Breast epithelium (tissue), 4 donors: Measurements from ENCODE around the gene CD99L2. TPM values are rescaled to one million over a fixed set of nuclear protein-coding genes. Genes with fewer than 3 reads are reported as not detected.

Experiments used
- DNase-seq, 2 donors: peaks; one replicate each; pipeline ENCODE4 v3.0.0-alpha.2; 2019; ENCODE audit warnings: low spot score in 2 of 2
- H3K27ac ChIP-seq, 2 donors: fragments of 200-600 bp; sonication (generic) in 1 of 2; one replicate each; pipeline ENCODE4 v1.5.1; 2016 to 2019; ENCODE audit warnings: mild to moderate bottlenecking in 1 of 2
- H3K27me3 ChIP-seq, 2 donors: fragments of 200-600 bp; sonication (generic) in 1 of 2; one replicate each; pipeline versions ENCODE4 v1.5.1 to v1.6.0; 2017 to 2019; ENCODE audit warnings: control low read depth in 1 of 2, mild to moderate bottlenecking in 1 of 2
- H3K36me3 ChIP-seq: fragments of 200-600 bp; one replicate; pipeline ENCODE4 v1.5.1; 2019
- H3K4me1 ChIP-seq, 2 donors: fragments of 200-600 bp; sonication (generic); one replicate each; pipeline ENCODE4 v1.5.1; 2016 to 2019; ENCODE audit warnings: control low read depth in 1 of 2
- H3K4me3 ChIP-seq, 3 donors: fragments of 200-600 bp; sonication (generic); 1 replicate in 2 of 3; 2 replicates in 1 of 3; pipeline ENCODE4 v1.5.1; 2016 to 2019; ENCODE audit warnings: mild to moderate bottlenecking in 3 of 3, moderate library complexity in 2 of 3
- H3K9me3 ChIP-seq, 2 donors: fragments of 200-600 bp; sonication (generic) in 1 of 2; one replicate each; pipeline ENCODE4 v1.5.1; 2016 to 2019; ENCODE audit warnings: control low read depth in 1 of 2
- CTCF ChIP-seq, 3 donors: fragments of 450-650 bp; IDR thresholded peaks; one replicate each; pipeline ENCODE4 v1.5.1; 2016 to 2017; ENCODE audit warnings: antibody characterized with exemption in 3 of 3, mild to moderate bottlenecking in 3 of 3, moderate library complexity in 3 of 3
- POLR2A ChIP-seq: fragments of 450-650 bp; IDR thresholded peaks from one replicate; pipeline ENCODE4 v1.6.1; 2016; ENCODE audit warnings: antibody characterized with exemption, mild to moderate bottlenecking, moderate library complexity
- POLR2AphosphoS5 ChIP-seq, 3 donors: sonication (generic); formaldehyde crosslinking; IDR thresholded peaks; one replicate each; pipeline ENCODE4 v1.6.1; 2017; ENCODE audit warnings: antibody characterized with exemption in 3 of 3
- intact Hi-C: fragments of 100-400 bp; cut with DNase I; formaldehyde crosslinking; loops from one replicate; pipeline ENCODE4 v1.15.1; 2023; ENCODE audit warnings: low total_unique reads
- total RNA-seq, 3 donors: library from RNA; depleted of rRNA; stranded (reverse); fragments of >200 nt; gene quantifications; one replicate each; pipeline ENCODE4 v1.1.0, GENCODE V29; 2016

The CD99L2 gene
- total RNA-seq, 3 donors from 2014 or later: 28.1 to 81.4 (median 32.1) TPM

- no peaks in the 10 kb centered on the region for H3K27me3 ChIP-seq
- H3K4me3 ChIP-seq: no peak overlapping the region
- H3K9me3 ChIP-seq: peaks cover 0 to 4% of the 10 kb centered on the region in 2 donors
- no peak for TF ChIP-seq POLR2AphosphoS5 (IDR thresholded peaks at IDR 0.05)
- TF ChIP-seq CTCF (IDR thresholded peaks at IDR 0.05): no peak
- no peak for TF ChIP-seq POLR2A
- no peaks in the 10 kb centered on the region for H3K36me3 ChIP-seq
- no peaks in the 10 kb centered on the region for H3K4me1 ChIP-seq
- intact Hi-C loops: no loop called here
- DNase-seq: no peak
- no peak overlapping the region for H3K27ac ChIP-seq
Observed at GRCh38 chrX:150813922-150814321, 84.5 kb downstream of the CD99L2 start.

DNA sequence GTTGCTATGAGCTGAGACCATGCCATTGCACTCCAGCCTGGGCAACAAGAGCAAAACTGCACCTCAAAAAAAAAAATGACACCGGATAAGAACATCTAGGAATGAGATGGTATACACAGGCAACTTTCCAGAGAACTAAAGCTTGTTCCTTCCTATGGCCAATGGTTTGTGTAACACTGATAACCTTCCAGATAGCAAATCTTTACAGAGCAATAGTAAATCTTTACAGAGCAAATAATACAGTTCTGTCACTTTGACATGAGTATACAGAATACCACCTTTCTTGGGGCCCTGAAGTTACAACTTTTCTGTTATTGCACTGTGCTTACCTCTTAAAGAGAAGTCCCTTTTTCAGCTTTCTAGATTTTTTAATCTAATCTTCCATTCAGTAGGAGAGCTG is 91.6 kb downstream of the CD99L2 start:
- Histone ChIP-seq H3K4me3 (no peak overlapping the region), H3K36me3 (no peaks in the 10 kb centered on the region), H3K9me3 (no peaks in the 10 kb centered on the region), H3K27me3 (no peaks in the 10 kb centered on the region), H3K4me1 (no peaks in the 10 kb centered on the region), H3K27ac (no peak overlapping the region)
- TF ChIP-seq POLR2A (no peak), CTCF (IDR thresholded peaks at IDR 0.05) (no peak), POLR2AphosphoS5 (IDR thresholded peaks at IDR 0.05) (no peak)
- intact Hi-C loops: no loop called here
- no peak for DNase-seq

DNA sequence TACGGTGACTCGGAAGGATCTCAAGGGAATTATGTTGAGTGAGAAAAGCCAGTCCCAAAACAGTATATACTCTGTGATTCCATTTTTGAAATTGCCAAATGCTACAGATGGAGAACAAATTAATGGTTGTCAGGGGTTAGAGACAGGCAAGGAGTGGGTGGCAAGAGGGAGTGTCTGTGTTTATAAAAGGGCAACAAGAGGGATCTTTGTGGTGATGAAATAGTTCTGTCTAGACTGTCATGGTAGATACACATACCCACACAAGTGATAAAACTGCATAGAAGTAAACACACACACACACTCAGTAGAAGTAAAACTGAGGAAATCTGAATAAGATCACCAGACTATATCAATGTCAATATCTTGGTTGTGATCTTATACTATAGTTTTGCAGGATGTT is 92.7 kb downstream of the CD99L2 start:
- Histone ChIP-seq H3K27me3 (no peaks in the 10 kb centered on the region), H3K27ac (no peak overlapping the region), H3K4me1 (no peaks in the 10 kb centered on the region), H3K4me3 (no peak overlapping the region), H3K36me3 (no peaks in the 10 kb centered on the region), H3K9me3 (no peaks in the 10 kb centered on the region)
- intact Hi-C loops: no loop called here
- DNase-seq: no peak
- TF ChIP-seq CTCF (IDR thresholded peaks at IDR 0.05): no peak
- TF ChIP-seq POLR2A: no peak
- TF ChIP-seq POLR2AphosphoS5 (IDR thresholded peaks at IDR 0.05): no peak

- Histone ChIP-seq H3K27ac (no peak overlapping the region), H3K9me3 (no peaks in the 10 kb centered on the region), H3K36me3 (no peaks in the 10 kb centered on the region), H3K27me3 (no peaks in the 10 kb centered on the region), H3K4me1 (no peaks in the 10 kb centered on the region), H3K4me3 (no peak overlapping the region)
- DNase-seq: no peak
- intact Hi-C loops: no loop called here
- TF ChIP-seq CTCF (IDR thresholded peaks at IDR 0.05): no peak
- TF ChIP-seq POLR2A: no peak
- no peak for TF ChIP-seq POLR2AphosphoS5 (IDR thresholded peaks at IDR 0.05)
Observed at GRCh38 chrX:150792949-150793527, 105.4 kb downstream of the CD99L2 start.

DNA sequence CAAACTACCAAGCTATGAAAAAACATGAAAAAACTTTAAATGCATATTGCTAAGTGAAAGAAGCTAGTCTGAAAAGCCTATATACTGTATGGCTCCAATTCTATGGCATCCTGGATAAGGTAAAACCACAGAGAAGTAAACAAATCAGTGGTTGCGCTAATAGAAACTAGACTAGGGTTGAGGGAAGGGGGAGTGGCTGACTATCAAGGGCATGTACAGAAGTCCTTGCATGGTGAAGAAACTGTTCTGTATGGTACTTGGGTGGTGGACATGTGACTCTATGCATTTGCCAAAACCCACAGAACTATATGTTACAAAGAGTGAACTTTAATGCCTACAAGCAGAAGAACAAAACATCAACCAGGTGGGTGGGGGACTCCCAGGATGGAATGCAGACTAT is 108.4 kb downstream of the CD99L2 start:
- H3K27me3 ChIP-seq: no peaks in the 10 kb centered on the region
- no peaks in the 10 kb centered on the region for H3K4me1 ChIP-seq
- H3K4me3 ChIP-seq: no peak overlapping the region
- no peaks in the 10 kb centered on the region for H3K9me3 ChIP-seq
- intact Hi-C loops: no loop called here
- DNase-seq: no peak
- no peaks in the 10 kb centered on the region for H3K36me3 ChIP-seq
- H3K27ac ChIP-seq: no peak overlapping the region
- no peak for TF ChIP-seq POLR2AphosphoS5 (IDR thresholded peaks at IDR 0.05)

DNA sequence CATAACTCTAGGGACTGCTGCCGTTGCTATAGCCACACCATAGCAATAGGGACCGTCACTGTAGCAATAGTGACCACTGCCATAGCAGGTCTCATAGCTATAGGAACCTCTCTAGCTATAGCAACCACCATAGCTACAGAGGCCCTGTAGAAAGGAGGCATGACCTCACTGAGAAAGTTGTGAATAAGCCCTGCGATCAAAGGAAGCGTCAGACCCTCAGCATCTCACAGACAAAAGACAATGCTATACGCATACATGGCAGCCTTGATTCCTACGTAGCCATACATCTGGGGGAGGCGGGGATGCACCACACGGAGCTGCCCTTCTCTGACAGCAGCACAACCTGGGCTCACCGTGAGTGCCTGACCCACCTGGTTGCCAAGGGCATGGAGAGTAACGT is 116.8 kb downstream of the CD99L2 start:
- H3K27ac ChIP-seq: no peak overlapping the region
- intact Hi-C loops: no loop called here
- H3K9me3 ChIP-seq: no peaks in the 10 kb centered on the region
- H3K36me3 ChIP-seq: no peaks in the 10 kb centered on the region
- H3K27me3 ChIP-seq: peaks cover 0 to 10% of the 10 kb centered on the region in 2 donors
- H3K4me1 ChIP-seq: no peaks in the 10 kb centered on the region
- TF ChIP-seq CTCF (IDR thresholded peaks at IDR 0.05) (no peak), POLR2A (no peak), POLR2AphosphoS5 (IDR thresholded peaks at IDR 0.05) (no peak)
- no peak overlapping the region for H3K4me3 ChIP-seq
- no peak for DNase-seq
